ENCODE measurements around the gene PER3.

The PER3 gene

GRCh38 chr1:7852804-7853683, 69.0 kb downstream of the PER3 start, which contains the start of gene UTS2:
Gene UTS2 (minus strand): TSS chr1:7853065. CDS start chr1:7853003, 62 bp downstream.
- H3K4me1 ChIP-seq (ENCODE audit: insufficient read depth, low read length) = no peaks in the 10 kb centered on the region
- no peaks in the 10 kb centered on the region for H3K79me2 ChIP-seq (ENCODE audit: insufficient read depth, low read length)
- TF ChIP-seq EZH2 (IDR thresholded peaks at IDR 0.05; ENCODE audit: borderline replicate concordance, low read depth, low read length, severe bottlenecking) (no peak), CTCF (IDR thresholded peaks at IDR 0.05; ENCODE audit: borderline replicate concordance, extremely low read depth, low read length, poor library complexity, severe bottlenecking) (no peak)
- no peak within 1 kb of the TSS for H3K4me2 ChIP-seq (ENCODE audit: insufficient read depth, low read length)
- DNase-seq = no peak
- no peak within 1 kb of the TSS for H3K27ac ChIP-seq (ENCODE audit: low read length)
- no peak within 1 kb of the TSS for H3K4me3 ChIP-seq (ENCODE audit: low read depth in 1 of 2, low read length in 2 of 2)
- no peaks in the 10 kb centered on the region for H4K20me1 ChIP-seq (ENCODE audit: insufficient read depth, low read length)
- no peaks in the 10 kb centered on the region for H3K9me3 ChIP-seq (ENCODE audit: insufficient read depth, low read length, severe bottlenecking)
- ATAC-seq (ENCODE audit: insufficient read depth, low read depth) = no peak
- H3K27me3 ChIP-seq (ENCODE audit: insufficient read depth, low read length, poor library complexity) = peaks cover 3% of the 10 kb centered on the region
- no peak within 1 kb of the TSS for H3K9ac ChIP-seq (ENCODE audit: low read depth, low read length)
- H2AFZ ChIP-seq (ENCODE audit: low read depth, low read length) = no peak within 1 kb of the TSS
- no peaks in the 10 kb centered on the region for H3K36me3 ChIP-seq (ENCODE audit: insufficient read depth, low read length)

GRCh38 chr1:7853684-7854026, 69.6 kb downstream of the PER3 start:
- H3K27ac ChIP-seq (ENCODE audit: low read length) = no peak overlapping the region
- H3K79me2 ChIP-seq (ENCODE audit: insufficient read depth, low read length) = no peaks in the 10 kb centered on the region
- H3K4me1 ChIP-seq (ENCODE audit: insufficient read depth, low read length) = no peaks in the 10 kb centered on the region
- H3K9me3 ChIP-seq (ENCODE audit: insufficient read depth, low read length, severe bottlenecking) = no peaks in the 10 kb centered on the region
- H2AFZ ChIP-seq (ENCODE audit: low read depth, low read length) = no peak overlapping the region
- H4K20me1 ChIP-seq (ENCODE audit: insufficient read depth, low read length) = no peaks in the 10 kb centered on the region
- DNase-seq (no peak), ATAC-seq (ENCODE audit: insufficient read depth, low read depth) (no peak)
- H3K4me3 ChIP-seq (ENCODE audit: low read depth in 1 of 2, low read length in 2 of 2) = no peak overlapping the region
- no peak overlapping the region for H3K4me2 ChIP-seq (ENCODE audit: insufficient read depth, low read length)
- no peak overlapping the region for H3K9ac ChIP-seq (ENCODE audit: low read depth, low read length)
- H3K36me3 ChIP-seq (ENCODE audit: insufficient read depth, low read length) = no peaks in the 10 kb centered on the region
- TF ChIP-seq CTCF (IDR thresholded peaks at IDR 0.05; ENCODE audit: borderline replicate concordance, extremely low read depth, low read length, poor library complexity, severe bottlenecking) (no peak), EZH2 (IDR thresholded peaks at IDR 0.05; ENCODE audit: borderline replicate concordance, low read depth, low read length, severe bottlenecking) (no peak)
- peaks cover 3% of the 10 kb centered on the region for H3K27me3 ChIP-seq (ENCODE audit: insufficient read depth, low read length, poor library complexity)

- Histone ChIP-seq H3K9ac (ENCODE audit: low read depth, low read length) (no peak overlapping the region), H3K4me3 (ENCODE audit: low read depth in 1 of 2, low read length in 2 of 2) (no peak overlapping the region), H3K9me3 (ENCODE audit: insufficient read depth, low read length, severe bottlenecking) (no peaks in the 10 kb centered on the region), H3K4me2 (ENCODE audit: insufficient read depth, low read length) (no peak overlapping the region), H4K20me1 (ENCODE audit: insufficient read depth, low read length) (no peaks in the 10 kb centered on the region), H2AFZ (ENCODE audit: low read depth, low read length) (no peak overlapping the region), H3K36me3 (ENCODE audit: insufficient read depth, low read length) (no peaks in the 10 kb centered on the region), H3K27ac (ENCODE audit: low read length) (no peak overlapping the region), H3K4me1 (ENCODE audit: insufficient read depth, low read length) (no peaks in the 10 kb centered on the region), H3K79me2 (ENCODE audit: insufficient read depth, low read length) (no peaks in the 10 kb centered on the region), H3K27me3 (ENCODE audit: insufficient read depth, low read length, poor library complexity) (peaks cover 2% of the 10 kb centered on the region)
- peak; percentile 17 for TF ChIP-seq CTCF (IDR thresholded peaks at IDR 0.05; ENCODE audit: borderline replicate concordance, extremely low read depth, low read length, poor library complexity, severe bottlenecking)
- TF ChIP-seq EZH2 (IDR thresholded peaks at IDR 0.05; ENCODE audit: borderline replicate concordance, low read depth, low read length, severe bottlenecking) = no peak
- no peak for ATAC-seq (ENCODE audit: insufficient read depth, low read depth)
- DNase-seq = no peak
Measured at GRCh38 chr1:7856345-7856744, 72.3 kb downstream of the PER3 start.
